Activated CD4-positive, alpha-beta memory T cell treated with anti-CD3 and anti-CD28 coated beads, Interleukin-2, amount 10 ng/mL, durations not matched to agents 7 days and 5 days (primary cell): ENCODE measurements around the gene PILRA. TPM values are rescaled to one million over a fixed set of nuclear protein-coding genes. Genes with fewer than 3 reads are reported as not detected.
A peak's percentile ranks its signal among the peaks of the same experiment; 100 is the strongest.

Experiments used
- CTCF ChIA-PET: fragments of 350-600 bp; sonication (Branson Sonifier 250); formaldehyde crosslinking; loops from one replicate; lab custom pipeline; 2021; ENCODE audit warnings: antibody characterized with exemption, inconsistent platforms; lab: Charles Lee
- POLR2A ChIA-PET: fragments of 350-600 bp; sonication (Branson Sonifier 250); formaldehyde crosslinking; loops from one replicate; lab custom pipeline; 2021; ENCODE audit warnings: antibody characterized with exemption; lab: Charles Lee
- DNase-seq: peaks from one replicate; pipeline ENCODE4 v3.0.0-alpha.2; 2020
- H3K27ac Mint-ChIP-seq: one replicate; pipeline ENCODE4 v1.8.0; 2021; ENCODE audit warnings: mild to moderate bottlenecking, mixed read lengths
- H3K27me3 Mint-ChIP-seq: one replicate; pipeline ENCODE4 v1.8.0; 2021; ENCODE audit warnings: mixed read lengths
- H3K36me3 Mint-ChIP-seq: one replicate; pipeline ENCODE4 v1.8.0; 2021; ENCODE audit warnings: low read depth, mixed read lengths
- H3K4me1 Mint-ChIP-seq: one replicate; pipeline ENCODE4 v1.8.0; 2021; ENCODE audit warnings: mixed read lengths
- H3K4me3 Mint-ChIP-seq: one replicate; pipeline ENCODE4 v1.8.0; 2021; ENCODE audit warnings: mild to moderate bottlenecking, mixed read lengths
- H3K9me3 Mint-ChIP-seq: one replicate; pipeline ENCODE4 v1.8.0; 2021; ENCODE audit warnings: mixed read lengths
- total RNA-seq, 2 experiments: library from RNA; stranded (reverse); gene quantifications; one replicate each; pipeline ENCODE4 v1.2.3, GENCODE V29; 2021

The PILRA gene
- total RNA-seq, 2 experiments from 2014 or later: 1.3 to 1.5 TPM

- H3K27ac Mint-ChIP-seq: no peak overlapping the region
Measured at GRCh38 chr7:100390286-100391009, 17.2 kb downstream of the PILRA start.

GRCh38 chr7:100393233-100393905, 20.1 kb downstream of the PILRA start:
- no peak for DNase-seq
- Mint-ChIP-seq H3K27ac (no peak overlapping the region), H3K27me3 (peaks cover 31% of the 10 kb centered on the region), H3K4me3 (no peak overlapping the region), H3K9me3 (no peaks in the 10 kb centered on the region), H3K36me3 (no peaks in the 10 kb centered on the region), H3K4me1 (peaks cover 22% of the 10 kb centered on the region)
- CTCF ChIA-PET: interaction anchor here (0.5 to 3.3 kb wide), 2 partner anchors 14 kb away, joined by 3 to 20 read pairs; no protein-coding TSS in a partner anchor
- POLR2A ChIA-PET: interaction anchor here (1.2 kb wide), 1 partner anchor 37 kb away, joined by 4 read pairs; the partner anchor contains the start of gene MEPCE

More at GRCh38 chr7:100390286-100391009, 17.2 kb downstream of the PILRA start:
- ChIA-PET POLR2A (no interaction called here), CTCF (no interaction called here)
- peaks cover 28% of the 10 kb centered on the region for H3K27me3 Mint-ChIP-seq
- H3K9me3 Mint-ChIP-seq: no peaks in the 10 kb centered on the region
- no peak overlapping the region for H3K4me3 Mint-ChIP-seq
- H3K4me1 Mint-ChIP-seq: peaks cover under 1% of the 10 kb centered on the region
- H3K36me3 Mint-ChIP-seq: no peaks in the 10 kb centered on the region
- DNase-seq: no peak

DNA sequence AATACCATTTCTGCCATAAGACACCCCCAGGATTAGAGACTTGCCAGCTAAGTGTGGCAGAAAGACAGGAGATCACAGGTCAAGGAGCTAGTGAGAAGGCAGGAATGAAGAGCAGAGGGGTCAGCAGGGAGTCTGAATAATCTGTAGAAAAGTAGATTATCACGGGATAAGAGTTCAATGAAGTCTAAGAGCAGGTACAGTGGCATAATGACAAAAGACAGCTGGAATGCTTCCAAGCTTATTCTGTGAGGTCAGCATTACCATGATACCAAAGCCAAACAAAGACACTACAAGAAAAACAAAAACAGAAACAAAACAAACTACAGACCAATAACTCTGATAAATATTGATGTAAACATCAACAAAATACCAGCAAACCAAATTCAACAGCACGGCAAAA, 20.8 kb downstream of the PILRA start:
- H3K4me3 Mint-ChIP-seq: no peak overlapping the region
- peaks cover 24% of the 10 kb centered on the region for H3K4me1 Mint-ChIP-seq
- H3K36me3 Mint-ChIP-seq: no peaks in the 10 kb centered on the region
- POLR2A ChIA-PET: interaction anchor here (1.2 kb wide), 1 partner anchor 36 kb away, joined by 4 read pairs; the partner anchor contains the start of gene MEPCE
- peaks cover 34% of the 10 kb centered on the region for H3K27me3 Mint-ChIP-seq
- CTCF ChIA-PET: interaction anchor here (3.3 kb wide), 1 partner anchor 13 kb away, joined by 20 read pairs; no protein-coding TSS in a partner anchor
- DNase-seq: no peak
- no peak overlapping the region for H3K27ac Mint-ChIP-seq
- no peaks in the 10 kb centered on the region for H3K9me3 Mint-ChIP-seq

GRCh38 chr7:100396421-100396982, 23.2 kb downstream of the PILRA start:
- DNase-seq: peak; percentile 65
- Mint-ChIP-seq H3K27me3 (peaks cover 30% of the 10 kb centered on the region), H3K27ac (peak overlapping the region; percentile 50), H3K4me3 (peak overlapping the region; percentile 31), H3K36me3 (no peaks in the 10 kb centered on the region), H3K4me1 (peaks cover 24% of the 10 kb centered on the region), H3K9me3 (no peaks in the 10 kb centered on the region)
- ChIA-PET POLR2A (interaction anchor here (1.0 kb wide), 1 partner anchor 33 kb away, joined by 4 read pairs; the partner anchor contains the start of gene MEPCE), CTCF (interaction anchor here (1.0 to 1.2 kb wide), 2 partner anchors 11 to 125 kb away, joined by 3 to 7 read pairs; no protein-coding TSS in a partner anchor)

- CTCF ChIA-PET: no interaction called here
- Mint-ChIP-seq H3K4me1 (peaks cover 24% of the 10 kb centered on the region), H3K27ac (no peak overlapping the region), H3K36me3 (no peaks in the 10 kb centered on the region), H3K9me3 (no peaks in the 10 kb centered on the region), H3K4me3 (no peak overlapping the region), H3K27me3 (peaks cover 20% of the 10 kb centered on the region)
- POLR2A ChIA-PET: interaction anchor here (0.7 kb wide), 1 partner anchor 31 kb away, joined by 3 read pairs; no protein-coding TSS in a partner anchor
- no peak for DNase-seq
Measured at GRCh38 chr7:100397315-100398081, 24.2 kb downstream of the PILRA start.

GRCh38 chr7:100398239-100398638, 25.0 kb downstream of the PILRA start:
- Mint-ChIP-seq H3K9me3 (no peaks in the 10 kb centered on the region), H3K36me3 (no peaks in the 10 kb centered on the region), H3K27ac (no peak overlapping the region), H3K4me1 (peaks cover 24% of the 10 kb centered on the region), H3K27me3 (peaks cover 18% of the 10 kb centered on the region), H3K4me3 (no peak overlapping the region)
- POLR2A ChIA-PET: no interaction called here
- DNase-seq: no peak
- CTCF ChIA-PET: no interaction called here

DNA sequence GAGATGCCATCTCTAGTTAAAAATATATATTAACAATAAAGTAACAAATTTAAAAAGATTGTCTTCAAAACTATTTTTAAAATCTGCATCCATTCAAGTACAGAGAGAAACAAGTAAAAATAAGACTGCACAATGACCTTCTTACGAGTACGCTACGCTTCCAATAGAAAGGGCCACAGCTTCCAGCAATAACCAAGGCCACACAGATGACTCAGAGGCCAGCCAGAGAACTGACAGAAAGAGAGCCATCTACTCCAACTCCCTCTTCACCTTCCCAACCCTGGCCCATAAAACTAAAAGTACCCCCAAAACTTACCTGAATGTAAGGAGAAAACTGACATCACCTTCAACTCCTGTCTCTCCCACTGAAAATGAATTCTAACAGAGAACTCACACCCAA, 26.8 kb downstream of the PILRA start:
- ChIA-PET POLR2A (no interaction called here), CTCF (interaction anchor here (0.7 kb wide), 1 partner anchor 50 kb away, joined by 3 read pairs; no protein-coding TSS in a partner anchor)
- Mint-ChIP-seq H3K27me3 (peaks cover 19% of the 10 kb centered on the region), H3K27ac (no peak overlapping the region), H3K4me1 (peaks cover 24% of the 10 kb centered on the region), H3K9me3 (no peaks in the 10 kb centered on the region), H3K36me3 (no peaks in the 10 kb centered on the region), H3K4me3 (no peak overlapping the region)
- no peak for DNase-seq

DNA sequence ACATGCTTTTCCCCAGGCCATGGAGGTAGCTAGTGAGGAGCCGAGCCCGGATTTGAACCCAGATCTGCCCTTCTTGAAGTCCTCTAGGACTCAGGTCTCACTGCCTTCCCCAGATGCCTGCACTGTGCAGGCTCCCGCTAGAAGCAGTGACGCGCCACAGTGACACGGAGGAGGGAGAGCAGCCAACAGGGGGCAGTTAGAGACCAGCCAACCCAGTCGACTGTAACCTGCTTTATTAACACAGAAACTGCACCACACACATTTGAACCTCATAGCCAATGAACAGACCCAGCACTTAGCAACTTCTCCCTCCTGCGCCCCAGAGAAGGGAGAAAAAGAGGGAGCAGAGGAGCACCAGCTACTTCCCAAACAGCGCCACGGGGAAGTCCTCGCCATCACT, 27.4 kb downstream of the PILRA start:
- peaks cover 17% of the 10 kb centered on the region for H3K27me3 Mint-ChIP-seq
- H3K9me3 Mint-ChIP-seq: no peaks in the 10 kb centered on the region
- H3K4me1 Mint-ChIP-seq: peaks cover 23% of the 10 kb centered on the region
- no peak overlapping the region for H3K4me3 Mint-ChIP-seq
- peak; percentile 26 for DNase-seq
- CTCF ChIA-PET: interaction anchor here (0.8 kb wide), 1 partner anchor 82 kb away, joined by 4 read pairs; no protein-coding TSS in a partner anchor
- H3K36me3 Mint-ChIP-seq: no peaks in the 10 kb centered on the region
- H3K27ac Mint-ChIP-seq: no peak overlapping the region
- POLR2A ChIA-PET: interaction anchor here (1.2 kb wide), 1 partner anchor 31 kb away, joined by 3 read pairs; no protein-coding TSS in a partner anchor

DNA sequence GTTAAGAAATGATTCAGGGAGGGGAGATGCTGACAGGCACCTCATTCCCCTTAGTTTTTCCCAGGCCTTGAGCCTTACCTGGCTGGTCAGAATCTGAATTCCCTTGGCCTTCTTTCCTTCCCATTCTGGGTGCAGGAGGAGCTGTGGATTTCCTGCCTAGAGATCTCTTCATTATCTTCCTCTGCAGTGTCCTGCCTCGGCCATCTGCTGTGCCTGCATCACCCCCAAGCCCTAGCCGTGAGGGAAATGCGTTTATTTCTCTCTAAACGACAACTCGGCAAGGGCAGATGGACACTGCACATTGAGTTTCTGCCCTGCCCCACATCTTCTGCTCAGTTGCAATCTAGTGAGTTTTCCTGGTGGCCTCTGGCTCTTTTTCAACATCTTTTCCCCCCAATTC, 28.5 kb downstream of the PILRA start:
- Mint-ChIP-seq H3K36me3 (no peaks in the 10 kb centered on the region), H3K9me3 (no peaks in the 10 kb centered on the region), H3K4me1 (peaks cover 14% of the 10 kb centered on the region), H3K4me3 (no peak overlapping the region), H3K27ac (no peak overlapping the region), H3K27me3 (peaks cover 23% of the 10 kb centered on the region)
- CTCF ChIA-PET: interaction anchor here (1.6 kb wide), 1 partner anchor 48 kb away, joined by 3 read pairs; no protein-coding TSS in a partner anchor
- POLR2A ChIA-PET: interaction anchor here (1.8 kb wide), 1 partner anchor 41 kb away, joined by 4 read pairs; no protein-coding TSS in a partner anchor
- no peak for DNase-seq

DNA sequence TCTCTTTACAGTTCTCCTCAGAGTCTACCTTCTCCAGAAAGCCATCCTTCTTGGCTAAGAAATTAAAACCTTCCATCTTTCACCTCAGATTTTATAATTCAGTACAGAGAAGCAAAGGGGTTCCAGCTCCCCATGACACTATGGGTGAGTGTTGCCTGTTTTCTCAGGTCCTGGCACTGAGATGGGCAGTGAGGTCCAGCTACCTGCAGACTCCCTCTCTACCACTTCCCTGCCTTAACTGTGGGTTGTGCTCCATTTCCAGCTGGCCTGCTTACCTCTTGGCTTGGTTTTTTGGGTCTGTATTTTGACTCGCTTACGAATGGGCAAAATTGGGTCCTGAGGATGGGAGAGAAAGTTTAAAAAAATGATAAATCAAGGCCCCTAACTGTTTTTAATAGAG, 29.0 kb downstream of the PILRA start:
- Mint-ChIP-seq H3K27me3 (peaks cover 27% of the 10 kb centered on the region), H3K4me3 (no peak overlapping the region), H3K27ac (no peak overlapping the region), H3K4me1 (peaks cover 10% of the 10 kb centered on the region), H3K36me3 (no peaks in the 10 kb centered on the region), H3K9me3 (no peaks in the 10 kb centered on the region)
- DNase-seq: no peak
- CTCF ChIA-PET: interaction anchor here (1.6 kb wide), 1 partner anchor 47 kb away, joined by 3 read pairs; no protein-coding TSS in a partner anchor
- POLR2A ChIA-PET: interaction anchor here (0.7 to 1.8 kb wide), 2 partner anchors 41 to 993 kb away, joined by 4 read pairs; no protein-coding TSS in a partner anchor

- Mint-ChIP-seq H3K36me3 (no peaks in the 10 kb centered on the region), H3K9me3 (no peaks in the 10 kb centered on the region), H3K4me1 (no peaks in the 10 kb centered on the region), H3K27ac (no peak overlapping the region), H3K27me3 (peaks cover 17% of the 10 kb centered on the region), H3K4me3 (no peak overlapping the region)
- POLR2A ChIA-PET: interaction anchor here (1.3 to 1.7 kb wide), 4 partner anchors 9 to 274 kb away, joined by 3 to 12 read pairs (median 4); partner anchors contain the start of genes MEPCE and ZCWPW1
- no peak for DNase-seq
- CTCF ChIA-PET: interaction anchor here (0.5 to 3.3 kb wide), 15 partner anchors 9 to 274 kb away, joined by 3 to 20 read pairs (median 6); partner anchors contain the start of gene ZCWPW1
Measured at GRCh38 chr7:100406767-100407166, 33.5 kb downstream of the PILRA start.
